Fibroblast of skin of right quadriceps (primary cell): ENCODE data around the gene LRRC71.

Experiments used
- DNase-seq: peaks from one replicate; pipeline ENCODE4 v3.0.0-alpha.2; 2013

The LRRC71 gene

GRCh38 chr1:156948708-156949107, 28.3 kb downstream of the LRRC71 start:
- DNase-seq = no peak

- no peak for DNase-seq
Measured at GRCh38 chr1:156949127-156949526, 28.7 kb downstream of the LRRC71 start.

- no peak for DNase-seq
Measured at GRCh38 chr1:156951371-156951770, 30.9 kb downstream of the LRRC71 start.

- peak; percentile 18 for DNase-seq
Measured at GRCh38 chr1:156953571-156953970, 33.1 kb downstream of the LRRC71 start.

- DNase-seq = no peak
Measured at GRCh38 chr1:156956333-156956732, 35.9 kb downstream of the LRRC71 start.

GRCh38 chr1:156957634-156958033, 37.2 kb downstream of the LRRC71 start:
- no peak for DNase-seq

- no peak for DNase-seq
Measured at GRCh38 chr1:156958247-156958714, 37.8 kb downstream of the LRRC71 start.

GRCh38 chr1:156959414-156959813, 39.0 kb downstream of the LRRC71 start:
- DNase-seq = peak; percentile 72

GRCh38 chr1:156959925-156960324, 39.5 kb downstream of the LRRC71 start:
- DNase-seq = no peak

- no peak for DNase-seq
Measured at GRCh38 chr1:156961709-156962108, 41.3 kb downstream of the LRRC71 start.

GRCh38 chr1:156963621-156964020, 43.2 kb downstream of the LRRC71 start:
- no peak for DNase-seq

GRCh38 chr1:156964441-156964840, 44.0 kb downstream of the LRRC71 start:
- peak; percentile 40 for DNase-seq

GRCh38 chr1:156969496-156969895, 49.1 kb downstream of the LRRC71 start:
- DNase-seq = no peak

- peak; percentile 17 for DNase-seq
Measured at GRCh38 chr1:156970017-156970416, 49.6 kb downstream of the LRRC71 start.

GRCh38 chr1:156973417-156973816, 53.0 kb downstream of the LRRC71 start:
- DNase-seq = no peak

- no peak for DNase-seq
Measured at GRCh38 chr1:156975084-156975483, 54.7 kb downstream of the LRRC71 start.

- DNase-seq = no peak
Measured at GRCh38 chr1:156980551-156980950, 60.1 kb downstream of the LRRC71 start.
